Neuronal stem cell (in vitro differentiated cells): Measurements from ENCODE around the gene VPREB1.
"Not testable (repeated sequence)": the region's sequence is repeated elsewhere in the genome, so short reads cannot be mapped to it uniquely, and the experiment has no call there.

Source experiments
- DNase-seq: peaks from one replicate; pipeline ENCODE4 v3.0.0-alpha.2; 2013; ENCODE audit warnings: low spot score
- H2AFZ ChIP-seq: one replicate; pipeline ENCODE4 v1.6.1; 2013; ENCODE audit warnings: mild to moderate bottlenecking, low read length, inconsistent platforms
- H2AK5ac ChIP-seq: 2 replicates; pipeline ENCODE4 v1.6.1; 2013; ENCODE audit warnings: low read depth, mild to moderate bottlenecking, inconsistent platforms, low read length, moderate library complexity, mixed read lengths
- H2BK120ac ChIP-seq: 2 replicates; pipeline ENCODE4 v1.6.1; 2013; ENCODE audit warnings: low read depth, mild to moderate bottlenecking, inconsistent platforms, low read length, moderate library complexity, mixed read lengths
- H2BK12ac ChIP-seq: one replicate; pipeline ENCODE4 v1.6.1; 2013; ENCODE audit warnings: low read length, inconsistent platforms
- H2BK15ac ChIP-seq: 2 replicates; pipeline ENCODE4 v1.6.1; 2013; ENCODE audit warnings: mild to moderate bottlenecking, low read length, inconsistent platforms, mixed read lengths
- H2BK5ac ChIP-seq: one replicate; pipeline ENCODE4 v1.6.1; 2013; ENCODE audit warnings: inconsistent platforms, mild to moderate bottlenecking, low read length, moderate library complexity
- H3K14ac ChIP-seq: one replicate; pipeline ENCODE4 v1.6.1; 2013; ENCODE audit warnings: low read length, inconsistent platforms
- H3K18ac ChIP-seq: 2 replicates; pipeline ENCODE4 v1.6.1; 2013; ENCODE audit warnings: low read length, inconsistent platforms
- H3K23ac ChIP-seq: 2 replicates; pipeline ENCODE4 v1.6.1; 2013; ENCODE audit warnings: low read depth, mild to moderate bottlenecking, mixed read lengths, low read length, inconsistent platforms; ENCODE audit not compliant: poor library complexity
- H3K27ac ChIP-seq: replicated peaks from 3 replicates; pipeline ENCODE4 v1.5.1; 2013; ENCODE audit warnings: low read length, inconsistent platforms
- H3K27me3 ChIP-seq, 3 experiments: 2 replicates each; pipeline ENCODE4 v1.6.1; 2013; ENCODE audit warnings: low read length in 3 of 3, mild to moderate bottlenecking in 2 of 3, inconsistent platforms in 1 of 3, low read depth in 1 of 3, mixed read lengths in 1 of 3, moderate library complexity in 1 of 3; ENCODE audit not compliant: control insufficient read depth in 3 of 3, insufficient read depth in 3 of 3
- H3K36me3 ChIP-seq, 2 donors: replicated peaks in 1 of 2; 2 replicates each; pipeline ENCODE4 v1.6.1; 2013; ENCODE audit warnings: low read length in 2 of 2; ENCODE audit not compliant: control insufficient read depth in 2 of 2, insufficient read depth in 2 of 2
- H3K4ac ChIP-seq: 2 replicates; pipeline ENCODE4 v1.6.1; 2013; ENCODE audit warnings: inconsistent platforms, mild to moderate bottlenecking, low read length, moderate library complexity
- H3K4me1 ChIP-seq, 2 donors: 1 replicate in 1 of 2; 2 replicates in 1 of 2; pipeline ENCODE4 v1.6.1; 2013; ENCODE audit warnings: low read length in 2 of 2, low read depth in 1 of 2; ENCODE audit not compliant: control insufficient read depth in 2 of 2, insufficient read depth in 1 of 2
- H3K4me2 ChIP-seq: one replicate; pipeline ENCODE4 v1.6.1; 2013; ENCODE audit warnings: mild to moderate bottlenecking, low read length, inconsistent platforms; ENCODE audit not compliant: insufficient read depth, poor library complexity, severe bottlenecking
- H3K4me3 ChIP-seq, 2 donors: 2 replicates each; pipeline ENCODE4 v1.5.1; 2013; ENCODE audit warnings: low read length in 2 of 2, mild to moderate bottlenecking in 2 of 2, inconsistent platforms in 1 of 2, moderate library complexity in 1 of 2
- H3K79me1 ChIP-seq: one replicate; pipeline ENCODE4 v1.6.1; 2013; ENCODE audit warnings: low read depth, mild to moderate bottlenecking, inconsistent platforms, low read length, moderate library complexity
- H3K9ac ChIP-seq: one replicate; pipeline ENCODE4 v1.6.1; 2013; ENCODE audit warnings: mild to moderate bottlenecking, low read depth, low read length, inconsistent platforms; ENCODE audit not compliant: poor library complexity
- H3K9me3 ChIP-seq, 2 donors: replicated peaks in 1 of 2; 2 replicates each; pipeline versions ENCODE3 to v1.6.1; 2013; ENCODE audit warnings: low read length in 2 of 2, mild to moderate bottlenecking in 2 of 2, inconsistent platforms in 1 of 2, low read depth in 1 of 2, mixed read lengths in 1 of 2, moderate library complexity in 1 of 2; ENCODE audit not compliant: control insufficient read depth in 2 of 2, insufficient read depth in 1 of 2
- H4K8ac ChIP-seq: one replicate; pipeline ENCODE4 v1.6.1; 2013; ENCODE audit warnings: low read depth, mild to moderate bottlenecking, inconsistent platforms, low read length, moderate library complexity
- H4K91ac ChIP-seq: one replicate; pipeline ENCODE4 v1.6.1; 2013; ENCODE audit warnings: low read length, low read depth, mild to moderate bottlenecking, inconsistent platforms; ENCODE audit not compliant: poor library complexity
- WGBS, 2 donors: extraction: QIAGEN DNeasy Blood & Tissue Kit; methylation state at CpG; one replicate each; pipeline ENCODE4 v1.1.7; 2013; ENCODE audit warnings: missing lambda C conversion rate in 2 of 2, mixed read lengths in 1 of 2; ENCODE audit not compliant: insufficient read length in 2 of 2, insufficient replicate concordance in 1 of 2; ENCODE audit errors: extremely low coverage in 2 of 2; 5-methylcytosine and 5-hydroxymethylcytosine counted together

The VPREB1 gene

DNA sequence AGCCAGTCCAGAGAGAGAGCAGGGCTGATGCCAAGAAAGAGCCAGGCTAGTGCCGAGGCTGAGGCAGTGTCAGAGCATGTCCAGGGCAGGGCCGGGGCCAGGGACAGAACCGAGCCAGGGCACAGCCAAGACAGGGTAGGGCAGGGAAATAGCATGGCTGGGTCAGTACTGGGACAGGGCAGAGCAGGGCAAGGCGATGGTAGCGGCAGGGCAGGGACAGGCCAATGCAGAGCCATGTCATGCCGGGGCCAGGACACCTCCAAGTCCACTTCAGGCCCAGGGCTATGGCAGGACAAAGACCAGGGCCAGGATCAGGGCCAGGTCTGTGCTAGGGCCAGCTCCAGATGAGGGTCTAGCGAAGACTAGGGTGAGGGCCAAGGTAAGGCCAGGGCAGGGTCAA, 48.9 kb downstream of the VPREB1 start:
- H2BK120ac ChIP-seq, H3K4ac ChIP-seq, H2BK15ac ChIP-seq, H2BK5ac ChIP-seq, H3K18ac ChIP-seq, H2AK5ac ChIP-seq, DNase-seq, H3K9ac ChIP-seq, H3K4me1 ChIP-seq, H2AFZ ChIP-seq, H3K36me3 ChIP-seq, H3K27me3 ChIP-seq, H4K8ac ChIP-seq, H2BK12ac ChIP-seq, H3K14ac ChIP-seq, H3K4me3 ChIP-seq, H3K9me3 ChIP-seq, H3K4me2 ChIP-seq, H4K91ac ChIP-seq, H3K23ac ChIP-seq, H3K79me1 ChIP-seq, H3K27ac ChIP-seq: not testable (repeated sequence)
- WGBS, 2 donors, result no CpG with 5 or more reads among the region's 7 CpGs

DNA sequence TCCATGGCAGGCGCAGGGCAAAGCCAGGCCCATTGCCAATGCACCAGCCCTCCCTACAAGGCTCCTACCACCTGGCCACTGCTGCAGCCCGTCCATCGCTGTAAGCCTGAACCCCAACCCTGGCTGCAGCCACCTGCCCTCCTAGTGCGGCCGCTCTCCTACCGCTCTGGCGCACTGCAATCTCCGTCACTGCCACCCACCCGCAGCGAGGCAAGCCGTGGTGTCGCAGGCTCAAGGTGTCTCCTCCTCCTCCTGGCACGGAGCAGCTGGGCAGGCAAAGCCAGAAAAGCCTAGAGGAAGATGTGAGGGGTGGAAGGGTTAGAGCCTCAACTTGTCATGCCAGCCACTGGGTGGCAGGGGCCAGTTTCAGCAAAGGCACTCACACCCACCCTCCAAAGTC, 50.1 kb downstream of the VPREB1 start:
- not testable (repeated sequence) for H3K4ac ChIP-seq, H3K18ac ChIP-seq, H3K23ac ChIP-seq, H2BK5ac ChIP-seq, H2BK12ac ChIP-seq, H2BK15ac ChIP-seq, H2BK120ac ChIP-seq, H3K4me3 ChIP-seq, H4K91ac ChIP-seq, H3K27ac ChIP-seq, DNase-seq, H3K14ac ChIP-seq, H3K9me3 ChIP-seq, H3K9ac ChIP-seq, H3K36me3 ChIP-seq, H3K4me2 ChIP-seq, H2AFZ ChIP-seq, H3K79me1 ChIP-seq, H2AK5ac ChIP-seq, H4K8ac ChIP-seq, H3K27me3 ChIP-seq, H3K4me1 ChIP-seq
- no CpG with 5 or more reads among the region's 13 CpGs for WGBS, 2 donors
